ENCODE results near the gene SNCB.

DNA sequence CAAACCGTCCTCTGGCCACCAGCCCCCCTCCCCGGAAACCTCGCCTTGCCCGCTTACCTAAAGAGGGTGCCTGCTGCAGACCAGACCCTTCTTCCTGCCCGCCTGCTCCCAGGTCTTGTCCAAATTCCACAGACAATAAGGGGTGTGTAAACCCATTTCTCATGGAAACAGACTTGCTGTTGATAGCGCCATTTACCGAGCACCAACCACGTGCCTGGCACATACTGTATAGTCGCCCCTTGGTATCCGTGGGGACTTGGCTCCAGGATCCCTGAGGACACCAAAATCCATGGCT is 56.1 kb downstream of the SNCB start:
- TF ChIP-seq, protein P1, sequence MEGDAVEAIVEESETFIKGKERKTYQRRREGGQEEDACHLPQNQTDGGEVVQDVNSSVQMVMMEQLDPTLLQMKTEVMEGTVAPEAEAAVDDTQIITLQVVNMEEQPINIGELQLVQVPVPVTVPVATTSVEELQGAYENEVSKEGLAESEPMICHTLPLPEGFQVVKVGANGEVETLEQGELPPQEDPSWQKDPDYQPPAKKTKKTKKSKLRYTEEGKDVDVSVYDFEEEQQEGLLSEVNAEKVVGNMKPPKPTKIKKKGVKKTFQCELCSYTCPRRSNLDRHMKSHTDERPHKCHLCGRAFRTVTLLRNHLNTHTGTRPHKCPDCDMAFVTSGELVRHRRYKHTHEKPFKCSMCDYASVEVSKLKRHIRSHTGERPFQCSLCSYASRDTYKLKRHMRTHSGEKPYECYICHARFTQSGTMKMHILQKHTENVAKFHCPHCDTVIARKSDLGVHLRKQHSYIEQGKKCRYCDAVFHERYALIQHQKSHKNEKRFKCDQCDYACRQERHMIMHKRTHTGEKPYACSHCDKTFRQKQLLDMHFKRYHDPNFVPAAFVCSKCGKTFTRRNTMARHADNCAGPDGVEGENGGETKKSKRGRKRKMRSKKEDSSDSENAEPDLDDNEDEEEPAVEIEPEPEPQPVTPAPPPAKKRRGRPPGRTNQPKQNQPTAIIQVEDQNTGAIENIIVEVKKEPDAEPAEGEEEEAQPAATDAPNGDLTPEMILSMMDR (IDR thresholded peaks at IDR 0.05) = no peak
- TF ChIP-seq POLR2A (IDR thresholded peaks at IDR 0.05) = no peak

All from right lobe of liver (tissue), 4 donors.